WTC11 (cell line): ENCODE measurements around the gene TMIE. TPM values are rescaled to one million over a fixed set of nuclear protein-coding genes. Genes with fewer than 3 reads are reported as not detected.

Experiments
- ATAC-seq: fragments of 200-7000 bp; cut with Tn5 transposase; 2 replicates; pipeline ENCODE4 v1.10.0; 2021; ENCODE audit warnings: mild to moderate bottlenecking, moderate library complexity
- CTCF ChIA-PET: fragments of 300-600 bp; sonication (Branson Sonifier 250); formaldehyde crosslinking; loops from one replicate; lab custom pipeline; 2021; ENCODE audit warnings: antibody characterized with exemption; lab: Charles Lee
- POLR2A ChIA-PET: fragments of 350-600 bp; sonication (Branson Sonifier 250); formaldehyde crosslinking; loops from one replicate; lab custom pipeline; 2021; ENCODE audit warnings: antibody characterized with exemption; lab: Charles Lee
- DNase-seq: peaks from one replicate; pipeline ENCODE4 v3.0.0; 2021; ENCODE audit warnings: low spot score
- H3K27ac Mint-ChIP-seq: 2 replicates; pipeline ENCODE4 v1.8.0; 2021; ENCODE audit warnings: mixed read lengths
- H3K27me3 Mint-ChIP-seq: 2 replicates; pipeline ENCODE4 v1.8.0; 2021; ENCODE audit warnings: low read depth, mild to moderate bottlenecking, moderate library complexity, mixed read lengths
- H3K36me3 Mint-ChIP-seq: 2 replicates; pipeline ENCODE4 v1.8.0; 2021; ENCODE audit warnings: mixed read lengths
- H3K4me1 Mint-ChIP-seq: 2 replicates; pipeline ENCODE4 v1.8.0; 2022; ENCODE audit warnings: mixed read lengths
- H3K4me3 Mint-ChIP-seq: 2 replicates; pipeline ENCODE4 v1.8.0; 2021; ENCODE audit warnings: mild to moderate bottlenecking, moderate library complexity, mixed read lengths
- H3K9me3 Mint-ChIP-seq: 2 replicates; pipeline ENCODE4 v1.8.0; 2021; ENCODE audit warnings: mixed read lengths
- CREB1 ChIP-seq: sonication (generic); formaldehyde crosslinking; IDR thresholded peaks from 2 replicates; pipeline ENCODE4 v1.8.0; 2023; ENCODE audit warnings: mild to moderate bottlenecking, missing genetic modification reagents
- ESRRA ChIP-seq: sonication (generic); formaldehyde crosslinking; IDR thresholded peaks from 2 replicates; pipeline ENCODE4 v1.8.1; 2022; ENCODE audit warnings: mild to moderate bottlenecking, missing genetic modification reagents, borderline replicate concordance
- FOXK1 ChIP-seq: sonication (generic); formaldehyde crosslinking; IDR thresholded peaks from 2 replicates; pipeline ENCODE4 v1.8.0; 2022; ENCODE audit warnings: mild to moderate bottlenecking, moderate library complexity, missing genetic modification reagents
- GABPB1 ChIP-seq: sonication (generic); formaldehyde crosslinking; IDR thresholded peaks from 2 replicates; pipeline ENCODE4 v1.8.1; 2023; ENCODE audit warnings: mild to moderate bottlenecking, missing genetic modification reagents
- HMGXB4 ChIP-seq: sonication (generic); formaldehyde crosslinking; IDR thresholded peaks from 2 replicates; pipeline ENCODE4 v1.8.1; 2023; ENCODE audit warnings: mild to moderate bottlenecking, moderate library complexity, missing genetic modification reagents
- MXD4 ChIP-seq: fragments of 250-450 bp; sonication (Bioruptor Pico); IDR thresholded peaks from 2 replicates; pipeline ENCODE4 v1.8.0; 2021; ENCODE audit warnings: mild to moderate bottlenecking, moderate library complexity, borderline replicate concordance
- MYBL2 ChIP-seq: sonication (generic); formaldehyde crosslinking; IDR thresholded peaks from 2 replicates; pipeline ENCODE4 v1.8.1; 2023; ENCODE audit warnings: mild to moderate bottlenecking, moderate library complexity, missing genetic modification reagents
- NFE2L1 ChIP-seq: sonication (generic); formaldehyde crosslinking; IDR thresholded peaks from 2 replicates; pipeline ENCODE4 v1.8.1; 2023; ENCODE audit warnings: missing genetic modification reagents
- NR2C2 ChIP-seq: sonication (generic); formaldehyde crosslinking; IDR thresholded peaks from 2 replicates; pipeline ENCODE4 v1.8.0; 2022; ENCODE audit warnings: mild to moderate bottlenecking, missing genetic modification reagents
- PRRX2 ChIP-seq: fragments of 250-450 bp; sonication (Bioruptor Pico); IDR thresholded peaks from 2 replicates; pipeline ENCODE4 v1.8.0; 2021; ENCODE audit warnings: mild to moderate bottlenecking
- TEAD1 ChIP-seq: sonication (generic); formaldehyde crosslinking; IDR thresholded peaks from 2 replicates; pipeline ENCODE4 v1.8.0; 2022; ENCODE audit warnings: mild to moderate bottlenecking, missing genetic modification reagents
- ZNF138 ChIP-seq: sonication (generic); formaldehyde crosslinking; conservative IDR thresholded peaks from 2 replicates; pipeline ENCODE4 v1.8.1; 2022; ENCODE audit warnings: mild to moderate bottlenecking, moderate library complexity, missing genetic modification reagents
- ZNF317 ChIP-seq: sonication (generic); formaldehyde crosslinking; IDR thresholded peaks from 2 replicates; pipeline ENCODE4 v1.8.1; 2023; ENCODE audit warnings: low read depth, mild to moderate bottlenecking, moderate library complexity, missing genetic modification reagents, borderline replicate concordance
- ZNF423 ChIP-seq: fragments of 250-450 bp; sonication (Bioruptor Pico); IDR thresholded peaks from 2 replicates; pipeline ENCODE4 v2.1.2; 2022; ENCODE audit warnings: mild to moderate bottlenecking, moderate library complexity
- ZNF512 ChIP-seq: sonication (generic); formaldehyde crosslinking; IDR thresholded peaks from 2 replicates; pipeline ENCODE4 v1.8.1; 2022; ENCODE audit warnings: missing genetic modification reagents, borderline replicate concordance
- ZNF532 ChIP-seq: fragments of 250-450 bp; sonication (Bioruptor Pico); IDR thresholded peaks from 2 replicates; pipeline ENCODE4 v1.9.0; 2021; ENCODE audit warnings: mild to moderate bottlenecking, borderline replicate concordance
- total RNA-seq: library from RNA; stranded (reverse); gene quantifications from 3 replicates; pipeline ENCODE4 v1.2.3, GENCODE V29; 2021
- TF ChIP-seq, protein P1 (sequence below): sonication (generic); formaldehyde crosslinking; IDR thresholded peaks from 2 replicates; pipeline ENCODE4 v1.8.1; 2022; ENCODE audit warnings: mild to moderate bottlenecking, missing genetic modification reagents, moderate library complexity, borderline replicate concordance
- TF ChIP-seq, protein P2 (sequence below): fragments of 250-450 bp; sonication (Bioruptor Pico); IDR thresholded peaks from 2 replicates; pipeline ENCODE4 v1.9.0; 2021; ENCODE audit warnings: mild to moderate bottlenecking
- TF ChIP-seq, protein P3 (sequence below): sonication (generic); formaldehyde crosslinking; IDR thresholded peaks from 2 replicates; pipeline ENCODE4 v1.8.0; 2022; ENCODE audit warnings: missing genetic modification reagents

The TMIE gene
- total RNA-seq, 1 experiment from 2014 or later: 0.57 TPM

DNA sequence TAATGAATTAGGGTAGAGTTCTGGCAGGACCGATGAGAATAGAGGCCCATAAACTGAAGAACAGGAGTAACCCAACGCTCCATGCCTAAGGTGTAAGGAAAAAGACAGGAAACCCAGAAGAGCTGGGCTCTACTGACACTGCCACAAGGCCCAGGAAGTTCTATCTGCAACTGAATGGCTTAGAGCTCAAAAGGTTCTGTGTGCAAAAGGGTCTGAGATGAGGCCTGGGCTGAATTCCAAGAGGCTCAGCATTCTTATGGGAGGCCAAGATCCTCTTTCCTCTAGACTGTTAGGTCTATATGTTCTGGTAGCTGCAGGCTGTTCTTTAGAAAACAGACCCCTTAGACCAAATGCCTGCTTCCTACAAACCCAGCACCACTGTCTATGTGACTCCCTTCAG lies 47.0 kb downstream of the TMIE start (continued):
- TF ChIP-seq ZNF532 (CRISPR knock-in tag) (no peak), GABPB1 (no peak), HMGXB4 (CRISPR knock-in tag) (no peak), CREB1 (CRISPR knock-in tag) (no peak), ZNF317 (CRISPR knock-in tag) (no peak), ZNF512 (CRISPR knock-in tag) (no peak)

DNA sequence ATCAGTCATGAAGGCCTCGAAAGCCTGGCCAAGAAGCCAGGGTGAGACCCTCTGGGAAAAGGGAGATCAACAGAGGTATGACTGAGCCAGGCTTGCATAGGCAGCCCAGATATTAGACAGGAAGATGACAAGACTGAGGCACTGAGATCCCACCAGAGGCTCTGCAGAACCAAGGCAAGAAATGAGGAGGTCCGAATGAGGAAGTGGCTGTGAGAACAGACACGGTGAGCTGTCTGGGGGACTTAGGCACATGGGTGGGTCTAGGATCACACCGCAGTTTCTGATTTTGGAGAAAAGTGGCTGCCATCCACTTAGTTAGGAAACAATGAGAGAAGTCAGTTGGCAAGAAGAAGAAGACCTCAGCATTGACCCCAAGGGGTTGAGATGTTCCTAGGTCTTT lies 47.9 kb downstream of the TMIE start:
- ATAC-seq: no peak
- CTCF ChIA-PET: no interaction called here
- no peaks in the 10 kb centered on the region for H3K9me3 Mint-ChIP-seq
- H3K27me3 Mint-ChIP-seq: no peaks in the 10 kb centered on the region; the same call in 1 of the 2 replicates
- DNase-seq: no peak
- H3K36me3 Mint-ChIP-seq: no peaks in the 10 kb centered on the region
- peaks cover 10% of the 10 kb centered on the region; the same call in 1 of the 2 replicates for H3K4me1 Mint-ChIP-seq
- no peak overlapping the region for H3K4me3 Mint-ChIP-seq
- no peak overlapping the region for H3K27ac Mint-ChIP-seq
- POLR2A ChIA-PET: no interaction called here
- no peak for TF ChIP-seq ESRRA
- TF ChIP-seq, protein P1, sequence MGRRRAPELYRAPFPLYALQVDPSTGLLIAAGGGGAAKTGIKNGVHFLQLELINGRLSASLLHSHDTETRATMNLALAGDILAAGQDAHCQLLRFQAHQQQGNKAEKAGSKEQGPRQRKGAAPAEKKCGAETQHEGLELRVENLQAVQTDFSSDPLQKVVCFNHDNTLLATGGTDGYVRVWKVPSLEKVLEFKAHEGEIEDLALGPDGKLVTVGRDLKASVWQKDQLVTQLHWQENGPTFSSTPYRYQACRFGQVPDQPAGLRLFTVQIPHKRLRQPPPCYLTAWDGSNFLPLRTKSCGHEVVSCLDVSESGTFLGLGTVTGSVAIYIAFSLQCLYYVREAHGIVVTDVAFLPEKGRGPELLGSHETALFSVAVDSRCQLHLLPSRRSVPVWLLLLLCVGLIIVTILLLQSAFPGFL: no peak
- TF ChIP-seq, protein P2, sequence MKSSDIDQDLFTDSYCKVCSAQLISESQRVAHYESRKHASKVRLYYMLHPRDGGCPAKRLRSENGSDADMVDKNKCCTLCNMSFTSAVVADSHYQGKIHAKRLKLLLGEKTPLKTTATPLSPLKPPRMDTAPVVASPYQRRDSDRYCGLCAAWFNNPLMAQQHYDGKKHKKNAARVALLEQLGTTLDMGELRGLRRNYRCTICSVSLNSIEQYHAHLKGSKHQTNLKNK (CRISPR knock-in tag): no peak
- TF ChIP-seq FOXK1 (CRISPR knock-in tag): no peak
- TF ChIP-seq MYBL2 (CRISPR knock-in tag): no peak
- TF ChIP-seq TEAD1: no peak
- no peak for TF ChIP-seq MXD4 (CRISPR knock-in tag)
- TF ChIP-seq PRRX2: no peak

- H3K27me3 Mint-ChIP-seq: no peaks in the 10 kb centered on the region; the same call in 1 of the 2 replicates
- DNase-seq (no peak), ATAC-seq (peak; percentile 16; the same call in 1 of the 2 replicates)
- H3K4me3 Mint-ChIP-seq: no peak overlapping the region
- TF ChIP-seq NFE2L1: no peak
- TF ChIP-seq ZNF423 (CRISPR knock-in tag): no peak
- TF ChIP-seq ZNF512 (CRISPR knock-in tag): no peak
- no peak for TF ChIP-seq ZNF138
- TF ChIP-seq NR2C2: no peak
- TF ChIP-seq, protein P3, sequence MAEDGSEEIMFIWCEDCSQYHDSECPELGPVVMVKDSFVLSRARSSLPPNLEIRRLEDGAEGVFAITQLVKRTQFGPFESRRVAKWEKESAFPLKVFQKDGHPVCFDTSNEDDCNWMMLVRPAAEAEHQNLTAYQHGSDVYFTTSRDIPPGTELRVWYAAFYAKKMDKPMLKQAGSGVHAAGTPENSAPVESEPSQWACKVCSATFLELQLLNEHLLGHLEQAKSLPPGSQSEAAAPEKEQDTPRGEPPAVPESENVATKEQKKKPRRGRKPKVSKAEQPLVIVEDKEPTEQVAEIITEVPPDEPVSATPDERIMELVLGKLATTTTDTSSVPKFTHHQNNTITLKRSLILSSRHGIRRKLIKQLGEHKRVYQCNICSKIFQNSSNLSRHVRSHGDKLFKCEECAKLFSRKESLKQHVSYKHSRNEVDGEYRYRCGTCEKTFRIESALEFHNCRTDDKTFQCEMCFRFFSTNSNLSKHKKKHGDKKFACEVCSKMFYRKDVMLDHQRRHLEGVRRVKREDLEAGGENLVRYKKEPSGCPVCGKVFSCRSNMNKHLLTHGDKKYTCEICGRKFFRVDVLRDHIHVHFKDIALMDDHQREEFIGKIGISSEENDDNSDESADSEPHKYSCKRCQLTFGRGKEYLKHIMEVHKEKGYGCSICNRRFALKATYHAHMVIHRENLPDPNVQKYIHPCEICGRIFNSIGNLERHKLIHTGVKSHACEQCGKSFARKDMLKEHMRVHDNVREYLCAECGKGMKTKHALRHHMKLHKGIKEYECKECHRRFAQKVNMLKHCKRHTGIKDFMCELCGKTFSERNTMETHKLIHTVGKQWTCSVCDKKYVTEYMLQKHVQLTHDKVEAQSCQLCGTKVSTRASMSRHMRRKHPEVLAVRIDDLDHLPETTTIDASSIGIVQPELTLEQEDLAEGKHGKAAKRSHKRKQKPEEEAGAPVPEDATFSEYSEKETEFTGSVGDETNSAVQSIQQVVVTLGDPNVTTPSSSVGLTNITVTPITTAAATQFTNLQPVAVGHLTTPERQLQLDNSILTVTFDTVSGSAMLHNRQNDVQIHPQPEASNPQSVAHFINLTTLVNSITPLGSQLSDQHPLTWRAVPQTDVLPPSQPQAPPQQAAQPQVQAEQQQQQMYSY: no peak
- no peak for TF ChIP-seq MXD4 (CRISPR knock-in tag)
- H3K36me3 Mint-ChIP-seq: no peaks in the 10 kb centered on the region
- peaks cover 10% of the 10 kb centered on the region; the same call in 1 of the 2 replicates for H3K4me1 Mint-ChIP-seq
- H3K9me3 Mint-ChIP-seq: no peaks in the 10 kb centered on the region
- POLR2A ChIA-PET: no interaction called here
- no peak overlapping the region for H3K27ac Mint-ChIP-seq
- CTCF ChIA-PET: interaction anchor here (1.4 kb wide), 1 partner anchor 33 kb away, joined by 4 read pairs; the partner anchor contains the start of gene PRSS50
Observed at GRCh38 chr3:46750555-46751038, 49.4 kb downstream of the TMIE start.
